Measurements from ENCODE around the gene FAM3D. TPM values are rescaled to one million over a fixed set of nuclear protein-coding genes. Genes with fewer than 3 reads are reported as not detected.
A peak's percentile ranks its signal among the peaks of the same experiment; 100 is the strongest.

The FAM3D gene
- total and polyA plus RNA-seq, 8 donors: 0.32 to 2.1 (median 0.67) TPM

DNA sequence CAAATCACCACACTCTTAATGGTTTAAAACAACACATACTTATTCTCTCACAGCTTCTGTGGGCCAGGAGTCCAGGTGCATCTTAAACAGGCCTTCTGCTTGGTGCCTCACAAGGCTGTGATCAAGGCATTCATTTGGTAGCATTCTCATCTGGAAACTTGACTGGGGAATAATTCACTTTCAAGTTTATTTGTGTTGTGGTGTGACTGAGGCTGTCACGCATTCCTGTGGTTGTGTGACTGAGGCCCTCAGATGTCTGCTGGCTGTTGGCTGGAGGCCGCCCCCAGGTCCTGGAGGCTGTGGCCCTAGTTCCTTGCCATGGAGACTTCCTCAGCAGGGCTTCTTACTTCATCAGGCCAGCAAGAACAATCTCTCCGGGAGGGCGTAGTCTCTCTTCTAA is 16.9 kb upstream of the FAM3D start:
- ATAC-seq (no peak), DNase-seq (no peak), FAIRE-seq (no peak)
- Histone ChIP-seq H3K27ac (no peak overlapping the region), H3K36me3 (no peaks in the 10 kb centered on the region), H3K4me1 (no peaks in the 10 kb centered on the region), H3K4me3 (no peak overlapping the region), H3K27me3 (no peaks in the 10 kb centered on the region), H3K9me3 (no peaks in the 10 kb centered on the region)
- TF ChIP-seq, protein P1, sequence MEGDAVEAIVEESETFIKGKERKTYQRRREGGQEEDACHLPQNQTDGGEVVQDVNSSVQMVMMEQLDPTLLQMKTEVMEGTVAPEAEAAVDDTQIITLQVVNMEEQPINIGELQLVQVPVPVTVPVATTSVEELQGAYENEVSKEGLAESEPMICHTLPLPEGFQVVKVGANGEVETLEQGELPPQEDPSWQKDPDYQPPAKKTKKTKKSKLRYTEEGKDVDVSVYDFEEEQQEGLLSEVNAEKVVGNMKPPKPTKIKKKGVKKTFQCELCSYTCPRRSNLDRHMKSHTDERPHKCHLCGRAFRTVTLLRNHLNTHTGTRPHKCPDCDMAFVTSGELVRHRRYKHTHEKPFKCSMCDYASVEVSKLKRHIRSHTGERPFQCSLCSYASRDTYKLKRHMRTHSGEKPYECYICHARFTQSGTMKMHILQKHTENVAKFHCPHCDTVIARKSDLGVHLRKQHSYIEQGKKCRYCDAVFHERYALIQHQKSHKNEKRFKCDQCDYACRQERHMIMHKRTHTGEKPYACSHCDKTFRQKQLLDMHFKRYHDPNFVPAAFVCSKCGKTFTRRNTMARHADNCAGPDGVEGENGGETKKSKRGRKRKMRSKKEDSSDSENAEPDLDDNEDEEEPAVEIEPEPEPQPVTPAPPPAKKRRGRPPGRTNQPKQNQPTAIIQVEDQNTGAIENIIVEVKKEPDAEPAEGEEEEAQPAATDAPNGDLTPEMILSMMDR (IDR thresholded peaks at IDR 0.05): no peak
- intact Hi-C loops (cut with DNase I): no loop called here
- WGBS, 2 donors: 90 to 94% methylated on average over 4 of the region's 4 CpGs

DNA sequence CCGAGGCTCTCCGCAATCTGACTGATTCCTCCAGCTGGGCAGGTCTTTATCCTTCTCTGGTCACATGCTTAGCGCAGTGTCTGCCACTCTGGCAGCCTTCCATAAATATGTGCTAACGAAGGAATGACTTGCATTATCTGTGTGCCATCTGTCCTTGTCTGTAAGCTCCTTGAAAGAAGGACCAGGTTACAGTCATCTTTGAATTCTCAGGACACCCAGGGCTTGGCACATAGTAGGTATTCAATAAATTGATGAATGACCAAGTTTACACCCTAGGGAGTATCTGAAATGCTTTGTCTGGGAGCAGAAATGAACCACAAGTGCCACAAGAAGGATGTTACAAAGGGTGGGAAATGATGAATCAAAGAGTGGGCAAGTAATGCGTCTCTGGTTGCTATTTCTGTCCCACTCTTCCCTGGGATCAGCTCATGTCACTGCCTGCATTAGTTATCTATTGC is 16.5 kb upstream of the FAM3D start:
- no peaks in the 10 kb centered on the region for H3K36me3 ChIP-seq
- WGBS, 2 donors: 77 to 78% methylated on average over 5 of the region's 5 CpGs
- intact Hi-C loops (cut with DNase I): no loop called here
- no peaks in the 10 kb centered on the region for H3K9me3 ChIP-seq
- DNase-seq (no peak), ATAC-seq (peak in 1 of 4 donors; percentile 60), FAIRE-seq (no peak)
- no peaks in the 10 kb centered on the region for H3K27me3 ChIP-seq
- H3K4me1 ChIP-seq: no peaks in the 10 kb centered on the region
- H3K4me3 ChIP-seq: no peak overlapping the region
- TF ChIP-seq, protein P1 (IDR thresholded peaks at IDR 0.05): no peak
- no peak overlapping the region for H3K27ac ChIP-seq

DNA sequence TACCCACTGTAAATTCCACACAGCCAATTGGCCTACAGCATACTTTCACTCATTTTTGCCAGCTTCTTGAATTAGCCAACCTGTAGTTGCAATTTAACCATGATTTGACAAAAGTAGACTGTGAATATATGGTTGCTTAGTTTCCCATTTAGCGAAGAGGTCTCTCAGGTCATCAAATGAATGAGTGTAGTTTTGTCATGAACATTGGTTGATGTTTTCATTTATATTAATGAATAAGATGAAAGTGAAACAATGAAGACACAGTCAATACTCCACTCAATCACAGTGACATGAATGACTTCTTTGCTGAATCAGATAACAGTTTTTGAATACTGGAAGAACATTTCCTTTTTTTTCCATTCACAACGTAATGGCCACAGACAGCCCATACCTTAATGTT is 15.3 kb upstream of the FAM3D start:
- intact Hi-C loops (cut with DNase I): no loop called here
- H3K4me1 ChIP-seq: no peaks in the 10 kb centered on the region
- no peak overlapping the region for H3K4me3 ChIP-seq
- H3K27ac ChIP-seq: no peak overlapping the region
- H3K36me3 ChIP-seq: no peaks in the 10 kb centered on the region
- no peak for DNase-seq
- no peak for ATAC-seq
- TF ChIP-seq, protein P1 (IDR thresholded peaks at IDR 0.05): no peak
- no peaks in the 10 kb centered on the region for H3K9me3 ChIP-seq
- no peak for FAIRE-seq
- 66 to 71% methylated on average over 2 of the region's 2 CpGs for WGBS, 2 donors
- no peaks in the 10 kb centered on the region for H3K27me3 ChIP-seq

DNA sequence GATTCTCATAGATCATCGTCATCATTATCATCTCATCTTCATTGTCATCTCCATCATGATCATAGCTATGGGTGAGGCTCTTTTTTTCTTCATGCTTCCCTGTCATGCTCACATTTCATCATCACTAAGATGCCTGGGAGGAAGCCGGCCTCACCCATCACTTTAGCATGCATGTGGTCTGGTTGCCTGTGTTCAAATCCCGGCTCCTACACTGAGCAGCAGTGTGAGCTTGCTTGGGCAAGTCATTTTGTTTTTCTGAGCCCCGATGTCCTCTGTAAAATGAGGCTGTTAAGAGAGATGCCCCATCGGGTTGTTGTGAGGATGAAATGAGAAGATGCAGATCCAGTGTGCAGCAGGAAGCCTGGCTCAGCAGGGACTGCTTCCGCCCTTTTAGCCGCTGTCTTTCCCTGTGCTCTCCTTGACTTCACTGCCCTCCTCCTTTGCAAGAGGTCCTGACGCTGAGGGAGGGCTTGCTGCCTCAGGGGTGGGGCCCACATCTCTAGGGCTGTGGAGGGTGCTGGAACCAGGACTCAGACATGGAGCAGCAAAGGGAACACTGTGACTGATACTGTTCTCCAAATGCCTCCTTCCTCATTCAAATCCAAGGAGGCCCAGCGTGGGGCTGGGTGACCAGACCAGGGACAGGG is 14.4 kb upstream of the FAM3D start:
- Histone ChIP-seq H3K9me3 (no peaks in the 10 kb centered on the region), H3K36me3 (no peaks in the 10 kb centered on the region), H3K27me3 (no peaks in the 10 kb centered on the region), H3K4me3 (no peak overlapping the region), H3K27ac (no peak overlapping the region), H3K4me1 (no peaks in the 10 kb centered on the region)
- ATAC-seq (no peak), DNase-seq (no peak), FAIRE-seq (no peak)
- WGBS, 2 donors: 75 to 94% methylated on average over 9 of the region's 9 CpGs
- intact Hi-C loops (cut with DNase I): no loop called here
- TF ChIP-seq, protein P1 (IDR thresholded peaks at IDR 0.05): no peak

DNA sequence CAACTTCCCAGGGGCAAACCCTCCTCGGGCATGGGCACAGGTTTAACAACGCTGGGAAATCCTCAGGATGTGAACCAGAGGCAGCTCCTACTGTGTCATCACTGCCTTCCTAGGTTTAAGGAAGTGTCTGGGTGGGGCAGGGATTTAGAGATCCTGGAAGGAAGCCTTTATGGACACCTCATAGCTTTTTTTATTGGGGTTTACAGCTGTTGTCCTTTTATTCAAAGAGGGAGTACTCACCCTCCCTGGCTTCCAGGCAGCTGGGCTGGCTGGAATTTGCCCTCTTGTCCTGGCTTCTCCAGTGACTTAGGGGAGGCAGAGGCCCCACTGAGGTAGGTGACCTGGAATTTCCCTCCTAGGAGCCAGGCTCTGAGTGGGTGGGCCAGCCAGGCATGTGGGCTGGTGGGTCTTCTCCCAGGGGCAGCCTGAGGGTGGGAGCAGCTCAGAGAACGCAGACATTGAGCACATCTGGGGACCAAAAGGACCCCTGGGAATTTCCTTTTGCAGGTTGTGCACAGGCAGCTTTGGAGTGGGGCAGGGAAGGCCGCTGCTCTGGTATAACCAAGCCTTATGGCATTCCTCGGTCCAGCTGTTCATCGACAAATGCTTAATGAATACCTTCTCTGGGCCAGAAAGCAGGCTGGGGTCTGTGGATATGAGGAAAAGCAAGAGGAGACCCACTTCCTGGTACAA is 13.5 kb upstream of the FAM3D start:
- H3K36me3 ChIP-seq: no peaks in the 10 kb centered on the region
- DNase-seq: no peak
- H3K27me3 ChIP-seq: no peaks in the 10 kb centered on the region
- TF ChIP-seq, protein P1 (IDR thresholded peaks at IDR 0.05): no peak
- ATAC-seq: no peak
- H3K4me3 ChIP-seq: no peak overlapping the region
- no peaks in the 10 kb centered on the region for H3K4me1 ChIP-seq
- WGBS, 2 donors: 87% methylated on average over 6 of the region's 6 CpGs
- no peaks in the 10 kb centered on the region for H3K9me3 ChIP-seq
- H3K27ac ChIP-seq: no peak overlapping the region
- intact Hi-C loops (cut with DNase I): no loop called here
- no peak for FAIRE-seq
